Heart left ventricle (tissue), 16 donors: ENCODE results near the gene GTF3C5. TPM values are rescaled to one million over a fixed set of nuclear protein-coding genes. Genes with fewer than 3 reads are reported as not detected.

Experiments used
- ATAC-seq, 4 donors: fragments of 200-7000 bp; cut with Tn5 transposase; one replicate each; pipeline ENCODE4 v1.9.1; 2020 to 2022; ENCODE audit warnings: moderate library complexity in 4 of 4, mild to moderate bottlenecking in 3 of 4, moderate number of reproducible peaks in 1 of 4
- DNase-seq, 5 donors: peaks; one replicate each; pipeline ENCODE4 v3.0.0-alpha.2; 2020
- H3K27ac ChIP-seq, 12 donors: fragments of 200-600 bp; sonication (generic) in 4 of 12; one replicate each; pipeline versions ENCODE4 v1.5.0 to v1.8.0; 2016 to 2022; ENCODE audit warnings: mild to moderate bottlenecking in 2 of 12
- H3K27me3 ChIP-seq, 9 donors: fragments of 200-600 bp; sonication (generic) in 2 of 9; one replicate each; pipeline versions ENCODE4 v1.5.1 to v1.8.0; 2016 to 2022; ENCODE audit warnings: mild to moderate bottlenecking in 3 of 9
- H3K36me3 ChIP-seq, 9 donors: fragments of 200-600 bp; sonication (generic) in 2 of 9; one replicate each; pipeline versions ENCODE4 v1.5.0 to v1.8.0; 2018 to 2022; ENCODE audit warnings: mild to moderate bottlenecking in 2 of 9
- H3K4me1 ChIP-seq, 12 donors: fragments of 200-600 bp; sonication (generic) in 4 of 12; one replicate each; pipeline versions ENCODE4 v1.5.0 to v1.8.0; 2016 to 2022; ENCODE audit warnings: mild to moderate bottlenecking in 3 of 12
- H3K4me3 ChIP-seq, 12 donors: fragments of 200-600 bp; sonication (generic) in 4 of 12; one replicate each; pipeline versions ENCODE4 v1.5.0 to v1.8.0; 2017 to 2022; ENCODE audit warnings: mild to moderate bottlenecking in 9 of 12, moderate library complexity in 4 of 12
- H3K9me3 ChIP-seq, 12 donors: fragments of 200-600 bp; sonication (generic) in 4 of 12; one replicate each; pipeline versions ENCODE4 v1.5.0 to v1.8.0; 2016 to 2022; ENCODE audit warnings: mild to moderate bottlenecking in 1 of 12
- CTCF ChIP-seq, 12 donors: fragments of 200-600 bp; sonication (generic) in 4 of 12; IDR thresholded peaks; one replicate each; pipeline versions ENCODE4 v1.5.0 to v1.8.0; 2018 to 2022; ENCODE audit warnings: antibody characterized with exemption in 12 of 12, mild to moderate bottlenecking in 5 of 12
- POLR2A ChIP-seq, 2 donors: fragments of 450-650 bp; IDR thresholded peaks; one replicate each; pipeline ENCODE4 v1.6.1; 2017; ENCODE audit warnings: antibody characterized with exemption in 2 of 2, mild to moderate bottlenecking in 2 of 2, moderate library complexity in 2 of 2
- WGBS, 4 donors: extraction: QIAGEN DNeasy Blood & Tissue Kit in 2 of 4; methylation state at CpG; one replicate each; pipeline versions ENCODE4 v1.1.5 to v1.1.7; 2013 to 2018; 5-methylcytosine and 5-hydroxymethylcytosine counted together
- intact Hi-C, 10 donors: fragments of 100-400 bp; cut with DNase I; formaldehyde crosslinking; loops; one replicate each; pipeline versions ENCODE4 v1.11.1 to v1.14.2; 2022
- polyA plus RNA-seq, 2 donors: library from polyadenylated mRNA; stranded (reverse); fragments of 200-250 nt; gene quantifications; one replicate each; pipeline ENCODE4 v1.2.3, GENCODE V29; 2013
- total RNA-seq, 9 donors: library from RNA; depleted of rRNA in 2 of 9; stranded (reverse); fragments of >200 nt in 2 of 9; fragmentation: NEBNext Ultra II Directional in 3 of 9; extraction: Animal tissue kit (Norgen Biotek cat#: 25700) in 3 of 9; gene quantifications; one replicate each; pipeline versions ENCODE4 v1.1.0 to v1.2.4, GENCODE V29; 2016 to 2023
- donor health status: ischemic (EF 13 %, LVEDD 7.1; RV severe dilation, severe dysfunction).
- donor health status: healthy with polysubstance abuse.
- donor health status: DM: no; HTN: yes; CAD: no.
- donor health status: DM: no; HTN: no; CAD: no.
- donor health status: ischemic (EF 25% LVEDD 6.9; RV normal size, moderate dysfunction).
- donor health status: ischemic (EF 25% LVEDD 5.7; RV mildly dilated, moderate dysfunction).
- donor health status: healthy.
- donor health status: DM: yes; HTN: yes; CAD: no.
- donor health status: ischemic (EF 35%, LVEDD 5.7; RV mildly dilated, moderate dysfunction).
- donor health status: nonischemic (EF 11% LVEDD 7.7; RV severe dilation, severe dysfunction).
- donor health status: DM: yes; HTN: yes; CAD: no.
- donor health status: PGD.
- donor health status: ischemic (EF 29% LVEDD 5.4; RV normal size, mild dysfunction).
- donor health status: nonischemic (EF 23%, LVEDD 6.1; RV moderate dilation, normal function).

The GTF3C5 gene
- total and polyA plus RNA-seq, 11 donors: 22.9 to 51.7 (median 35.9) TPM

GRCh38 chr9:133063500-133064231 is 32.9 kb downstream of the GTF3C5 start:
- Histone ChIP-seq H3K4me3 (no peak overlapping the region), H3K9me3 (no peaks in the 10 kb centered on the region), H3K27ac (no peak overlapping the region), H3K27me3 (no peaks in the 10 kb centered on the region), H3K36me3 (no peaks in the 10 kb centered on the region), H3K4me1 (peaks cover 0 to 26% (median 14%) of the 10 kb centered on the region in 12 donors)
- ATAC-seq: no peak
- DNase-seq: no peak
- intact Hi-C loops: no loop called here
- TF ChIP-seq CTCF (IDR thresholded peaks at IDR 0.05): no peak
- TF ChIP-seq POLR2A (IDR thresholded peaks at IDR 0.05): no peak
- 67 to 91% (median 84%) methylated on average over 1 to 14 of the region's 14 CpGs for WGBS, 4 donors

GRCh38 chr9:133064241-133065069 is 33.7 kb downstream of the GTF3C5 start:
- H3K9me3 ChIP-seq: no peaks in the 10 kb centered on the region
- H3K4me3 ChIP-seq: no peak overlapping the region
- H3K27me3 ChIP-seq: no peaks in the 10 kb centered on the region
- peaks cover 0 to 21% (median 13%) of the 10 kb centered on the region in 12 donors for H3K4me1 ChIP-seq
- WGBS, 4 donors: 95 to 96% (median 95%) methylated on average over 21 to 30 of the region's 30 CpGs
- intact Hi-C loops: no loop called here
- DNase-seq: no peak
- no peak for ATAC-seq
- TF ChIP-seq POLR2A (IDR thresholded peaks at IDR 0.05) (no peak), CTCF (IDR thresholded peaks at IDR 0.05) (no peak)
- no peak overlapping the region for H3K27ac ChIP-seq
- H3K36me3 ChIP-seq: no peaks in the 10 kb centered on the region

- no peaks in the 10 kb centered on the region for H3K36me3 ChIP-seq
Observed at GRCh38 chr9:133065070-133065388, 34.2 kb downstream of the GTF3C5 start.

More at GRCh38 chr9:133065070-133065388, 34.2 kb downstream of the GTF3C5 start:
- WGBS, 4 donors: 96 to 99% (median 98%) methylated on average over 15 to 17 of the region's 17 CpGs
- Histone ChIP-seq H3K4me3 (no peak overlapping the region), H3K27ac (no peak overlapping the region), H3K4me1 (peaks cover 0 to 16% (median 10%) of the 10 kb centered on the region in 12 donors), H3K27me3 (no peaks in the 10 kb centered on the region), H3K9me3 (no peaks in the 10 kb centered on the region)
- TF ChIP-seq POLR2A (IDR thresholded peaks at IDR 0.05) (no peak), CTCF (IDR thresholded peaks at IDR 0.05) (no peak)
- intact Hi-C loops: no loop called here
- no peak for ATAC-seq
- DNase-seq: no peak
